Testis (tissue), 2 donors: Measurements from ENCODE around the gene IFNA7.

Experiments
- POLR2A ChIP-seq: fragments of 450-650 bp; IDR thresholded peaks from one replicate; pipeline ENCODE4 v1.6.1; 2017; ENCODE audit warnings: antibody characterized with exemption, mild to moderate bottlenecking, moderate library complexity
- TF ChIP-seq, protein P1 (sequence below), 3 experiments: fragments of 450-650 bp in 2 of 3; fragments of 200-600 bp in 1 of 3; sonication (generic) in 1 of 3; IDR thresholded peaks; one replicate each; pipeline ENCODE4 v1.5.1; 2016 to 2019; ENCODE audit warnings: antibody characterized with exemption in 3 of 3, mild to moderate bottlenecking in 2 of 3, moderate library complexity in 1 of 3

DNA sequence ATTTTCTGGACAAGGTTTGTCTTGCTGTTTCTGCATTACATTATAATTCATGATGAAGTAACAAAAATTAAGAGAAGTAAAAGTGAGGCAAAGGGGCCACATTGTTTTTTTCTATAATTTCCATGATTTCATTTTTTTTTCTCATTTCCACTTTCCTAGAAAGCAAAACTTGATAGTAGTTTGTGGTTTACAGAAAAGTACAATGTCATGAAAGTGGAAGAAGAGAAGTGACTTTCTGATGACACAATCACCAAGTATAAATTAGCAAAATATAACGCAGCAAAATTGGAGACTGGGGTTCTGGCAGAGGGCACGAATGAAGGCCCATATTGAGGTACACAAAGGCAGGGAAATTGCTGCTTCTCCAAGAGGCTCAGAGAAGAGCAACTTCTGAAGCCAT lies 42.8 kb upstream of the IFNA7 start:
- TF ChIP-seq, protein P1, sequence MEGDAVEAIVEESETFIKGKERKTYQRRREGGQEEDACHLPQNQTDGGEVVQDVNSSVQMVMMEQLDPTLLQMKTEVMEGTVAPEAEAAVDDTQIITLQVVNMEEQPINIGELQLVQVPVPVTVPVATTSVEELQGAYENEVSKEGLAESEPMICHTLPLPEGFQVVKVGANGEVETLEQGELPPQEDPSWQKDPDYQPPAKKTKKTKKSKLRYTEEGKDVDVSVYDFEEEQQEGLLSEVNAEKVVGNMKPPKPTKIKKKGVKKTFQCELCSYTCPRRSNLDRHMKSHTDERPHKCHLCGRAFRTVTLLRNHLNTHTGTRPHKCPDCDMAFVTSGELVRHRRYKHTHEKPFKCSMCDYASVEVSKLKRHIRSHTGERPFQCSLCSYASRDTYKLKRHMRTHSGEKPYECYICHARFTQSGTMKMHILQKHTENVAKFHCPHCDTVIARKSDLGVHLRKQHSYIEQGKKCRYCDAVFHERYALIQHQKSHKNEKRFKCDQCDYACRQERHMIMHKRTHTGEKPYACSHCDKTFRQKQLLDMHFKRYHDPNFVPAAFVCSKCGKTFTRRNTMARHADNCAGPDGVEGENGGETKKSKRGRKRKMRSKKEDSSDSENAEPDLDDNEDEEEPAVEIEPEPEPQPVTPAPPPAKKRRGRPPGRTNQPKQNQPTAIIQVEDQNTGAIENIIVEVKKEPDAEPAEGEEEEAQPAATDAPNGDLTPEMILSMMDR (IDR thresholded peaks at IDR 0.05): no peak
- no peak for TF ChIP-seq POLR2A
